ENCODE results near the gene KIF16B.

The KIF16B gene

DNA sequence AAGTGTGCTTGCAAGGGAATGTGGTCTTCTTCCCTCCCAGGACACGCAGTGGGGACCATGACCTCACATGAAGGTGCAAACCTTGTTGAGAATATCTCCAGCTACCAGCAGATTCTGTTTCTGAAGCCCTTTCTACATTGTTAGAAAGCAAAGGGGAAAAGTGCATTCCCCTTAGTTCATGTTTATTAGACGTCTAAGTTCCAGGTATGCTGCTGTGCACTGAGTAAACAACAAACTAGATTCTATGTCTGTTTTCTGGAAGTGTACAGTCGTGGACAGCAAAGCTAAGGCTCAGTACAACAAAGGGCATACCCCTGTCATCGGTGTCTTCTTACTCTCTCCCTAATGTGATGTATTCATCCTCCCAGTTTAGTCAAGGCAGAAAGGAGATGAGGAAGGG lies 178.5 kb downstream of the KIF16B start:
- DNase-seq (ENCODE audit: low read depth) = no peak

DNA sequence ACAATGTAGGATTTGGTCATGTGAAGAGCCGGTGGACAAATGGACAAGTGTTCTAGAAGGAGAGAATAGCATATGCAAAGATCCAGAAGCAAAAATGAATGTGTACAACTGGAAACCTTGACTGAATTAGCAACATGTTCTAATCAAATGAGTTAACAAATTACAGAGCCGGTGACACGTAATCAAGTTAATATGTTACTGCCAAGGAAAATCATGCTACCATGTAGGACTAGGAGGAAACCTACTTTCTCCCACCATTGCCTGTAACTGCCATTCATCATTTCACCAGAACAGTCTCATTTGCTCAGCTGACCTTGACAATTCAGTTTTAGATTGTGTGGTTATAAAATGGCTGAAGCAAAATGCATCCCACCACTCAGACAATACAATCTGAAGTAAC lies 179.4 kb downstream of the KIF16B start:
- DNase-seq (ENCODE audit: low read depth) = no peak

DNA sequence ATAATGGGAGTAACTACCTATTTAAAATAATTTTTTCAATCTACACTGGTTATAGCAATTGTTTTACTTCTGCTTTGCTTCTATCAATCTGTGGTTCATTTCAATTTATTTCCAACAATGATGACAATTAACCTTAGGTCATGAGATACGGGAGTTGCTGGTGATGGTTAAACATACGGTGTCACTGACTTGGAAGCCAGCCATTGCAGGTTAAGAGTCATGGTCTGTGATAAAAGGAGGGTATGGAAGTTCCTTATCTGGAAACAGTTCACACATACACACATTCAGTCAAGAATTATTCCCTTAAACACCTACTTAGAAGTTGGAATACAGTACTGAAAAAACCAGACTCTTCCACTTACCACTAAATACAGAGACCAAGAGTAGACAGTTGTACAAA lies 180.0 kb downstream of the KIF16B start:
- DNase-seq (ENCODE audit: low read depth) = no peak

GRCh38 chr20:16392346-16392745 lies 180.9 kb downstream of the KIF16B start:
- no peak for DNase-seq (ENCODE audit: low read depth)

GRCh38 chr20:16390991-16391390 lies 182.3 kb downstream of the KIF16B start:
- DNase-seq (ENCODE audit: low read depth) = no peak

- no peak for DNase-seq (ENCODE audit: low read depth)
Observed at GRCh38 chr20:16388731-16389130, 184.5 kb downstream of the KIF16B start.

DNA sequence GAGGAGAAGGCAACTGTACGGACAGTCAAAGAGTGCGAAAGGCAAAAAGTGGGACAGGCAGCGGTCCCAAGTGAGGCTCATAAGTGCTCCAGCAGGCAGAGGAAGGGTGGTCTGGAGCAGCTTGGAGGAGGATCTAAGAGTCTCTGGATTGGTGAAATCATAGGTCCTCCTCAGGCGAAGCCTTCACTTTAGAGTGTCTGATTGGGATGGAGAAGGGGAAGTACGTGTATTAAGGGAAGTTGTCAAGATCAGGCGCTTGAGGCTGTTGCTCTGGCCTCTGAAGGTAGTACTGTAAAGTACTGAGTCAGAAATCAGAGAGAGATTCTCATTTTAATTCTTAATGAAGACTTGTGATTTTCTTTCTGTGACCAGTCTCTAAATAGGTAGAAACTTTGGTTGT lies 185.6 kb downstream of the KIF16B start:
- no peak for DNase-seq (ENCODE audit: low read depth)

- DNase-seq (ENCODE audit: low read depth) = no peak
Observed at GRCh38 chr20:16385891-16386290, 187.4 kb downstream of the KIF16B start.

DNA sequence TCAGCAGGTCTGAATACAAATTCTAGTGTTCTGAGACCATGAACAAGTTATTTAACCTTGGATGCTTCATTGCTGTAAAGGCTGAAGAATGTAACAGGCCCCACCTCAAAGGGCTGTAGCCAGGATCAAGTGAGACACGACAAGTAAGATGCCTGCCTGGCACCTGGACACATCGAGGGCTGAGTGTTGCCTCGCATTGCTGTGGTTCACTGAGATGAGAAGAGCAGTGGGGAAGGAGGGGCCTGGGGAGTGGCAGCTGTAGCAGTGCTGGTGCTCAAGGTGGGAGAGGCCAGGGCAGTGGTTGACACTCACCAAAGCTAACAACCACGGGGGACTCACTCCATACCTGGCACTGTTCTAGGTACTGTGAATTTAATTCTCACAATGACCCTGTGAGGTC lies 187.8 kb downstream of the KIF16B start:
- no peak for DNase-seq (ENCODE audit: low read depth)

DNA sequence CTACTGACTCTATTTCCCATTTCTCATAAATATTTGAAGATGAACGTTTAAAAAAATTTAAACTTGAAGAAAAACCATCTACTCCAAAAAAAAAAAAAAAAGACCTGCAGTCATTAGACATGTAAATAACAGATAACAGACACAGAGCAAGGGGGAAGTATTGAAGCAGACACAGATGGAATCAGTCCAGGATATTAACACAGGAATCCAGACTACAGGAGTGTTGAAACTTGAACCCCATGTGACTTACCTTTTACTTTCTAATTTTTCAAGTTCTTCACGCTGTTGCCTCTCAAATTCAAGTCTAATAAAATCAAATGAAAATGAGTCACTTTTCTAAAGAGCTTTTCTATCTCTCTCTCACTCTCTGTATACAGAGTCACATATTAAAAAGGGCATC lies 191.8 kb downstream of the KIF16B start:
- no peak for DNase-seq (ENCODE audit: low read depth)

GRCh38 chr20:16378712-16379370 lies 194.4 kb downstream of the KIF16B start:
- no peak for DNase-seq (ENCODE audit: low read depth)

- DNase-seq (ENCODE audit: low read depth) = no peak
Observed at GRCh38 chr20:16378122-16378521, 195.1 kb downstream of the KIF16B start.

DNA sequence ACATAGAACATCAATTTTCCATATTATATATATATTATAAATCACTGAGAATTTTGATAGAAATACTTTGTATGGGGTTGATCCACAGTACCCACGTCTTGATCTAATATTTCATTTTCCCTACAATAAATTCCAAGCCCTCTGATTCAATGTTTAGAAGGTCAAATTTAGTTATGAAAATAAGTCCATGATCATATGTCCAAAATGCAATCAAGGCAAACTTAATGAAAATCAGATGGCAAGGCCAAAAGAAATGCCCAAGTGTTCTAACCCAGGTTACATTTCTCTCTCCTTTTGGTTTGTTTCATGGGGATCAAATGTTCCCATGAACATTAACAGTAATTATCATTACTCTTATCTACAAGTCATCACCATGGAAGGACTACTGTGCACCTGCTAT lies 203.8 kb downstream of the KIF16B start:
- no peak for DNase-seq (ENCODE audit: low read depth)

GRCh38 chr20:16368645-16369292 lies 204.5 kb downstream of the KIF16B start:
- DNase-seq (ENCODE audit: low read depth) = no peak

DNA sequence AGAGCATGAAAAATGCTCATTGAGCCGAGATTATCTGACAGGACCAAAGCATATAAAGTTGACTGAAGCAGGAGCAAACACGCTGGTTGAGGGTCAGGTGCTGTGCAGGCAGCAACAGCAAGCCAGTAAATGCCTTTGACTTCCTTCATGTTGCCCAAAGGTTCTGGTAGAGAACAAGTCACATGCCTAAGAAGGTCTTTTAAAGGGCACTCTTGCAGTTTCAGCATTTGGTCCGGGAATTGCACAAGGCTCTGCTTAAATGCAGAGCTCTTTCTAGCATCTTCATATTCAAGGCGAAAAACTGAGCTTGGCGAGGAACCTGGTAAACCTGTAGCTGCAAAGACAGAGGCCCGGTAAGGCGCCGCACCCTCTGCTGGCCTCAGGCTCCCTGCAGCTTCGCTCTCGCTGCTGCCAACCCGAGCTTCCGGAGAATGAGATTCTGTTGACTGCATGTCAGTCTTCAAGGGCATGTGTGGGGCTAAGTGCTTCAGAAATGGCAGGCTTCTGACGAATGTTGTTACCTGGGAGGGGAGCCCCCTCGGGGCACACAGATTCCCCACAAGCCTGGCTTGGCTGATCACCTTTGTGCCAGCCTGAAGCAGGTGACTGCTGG lies 205.2 kb downstream of the KIF16B start:
- DNase-seq (ENCODE audit: low read depth) = no peak

- DNase-seq (ENCODE audit: low read depth) = no peak
Observed at GRCh38 chr20:16366529-16366928, 206.7 kb downstream of the KIF16B start.

DNA sequence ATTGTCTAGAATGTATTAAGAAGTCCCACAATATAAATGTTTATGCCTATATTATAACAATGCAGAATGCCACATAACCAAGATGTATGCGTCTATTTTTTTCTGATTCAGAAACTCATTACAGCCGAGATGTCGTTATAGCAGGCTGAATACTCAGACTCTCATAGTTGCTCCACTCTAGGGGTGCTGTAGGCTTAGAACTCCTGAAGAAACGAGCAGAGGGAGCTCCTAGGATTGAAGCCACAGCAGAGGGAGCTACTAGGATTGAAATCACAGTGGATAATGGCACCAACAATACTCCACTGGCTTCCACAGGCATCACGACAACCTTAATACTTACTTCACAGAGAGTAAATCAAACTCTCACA lies 208.9 kb downstream of the KIF16B start:
- no peak for DNase-seq (ENCODE audit: low read depth)

- no peak for DNase-seq (ENCODE audit: low read depth)
Observed at GRCh38 chr20:16363506-16364319, 209.5 kb downstream of the KIF16B start.

GRCh38 chr20:16362642-16363041 lies 210.6 kb downstream of the KIF16B start:
- no peak for DNase-seq (ENCODE audit: low read depth)

DNA sequence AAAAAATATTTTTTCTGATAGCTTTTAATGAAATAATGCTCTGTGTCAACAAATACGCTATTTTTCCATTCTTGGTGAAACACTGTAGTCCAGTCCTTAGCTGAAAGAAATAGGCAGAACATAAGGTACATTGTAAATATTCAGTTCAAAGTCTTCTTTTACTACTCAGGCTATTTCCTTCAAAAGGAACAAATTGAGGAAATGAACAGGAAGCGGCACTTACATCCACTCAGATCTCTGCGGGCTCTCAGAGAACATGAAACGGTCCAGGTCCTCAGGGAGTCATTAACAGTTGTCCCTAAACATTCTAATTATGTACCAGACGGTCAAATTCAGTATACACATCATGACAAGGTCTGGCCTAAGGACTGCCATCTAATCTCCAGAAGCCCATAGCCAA lies 212.6 kb downstream of the KIF16B start:
- DNase-seq (ENCODE audit: low read depth) = no peak

DNA sequence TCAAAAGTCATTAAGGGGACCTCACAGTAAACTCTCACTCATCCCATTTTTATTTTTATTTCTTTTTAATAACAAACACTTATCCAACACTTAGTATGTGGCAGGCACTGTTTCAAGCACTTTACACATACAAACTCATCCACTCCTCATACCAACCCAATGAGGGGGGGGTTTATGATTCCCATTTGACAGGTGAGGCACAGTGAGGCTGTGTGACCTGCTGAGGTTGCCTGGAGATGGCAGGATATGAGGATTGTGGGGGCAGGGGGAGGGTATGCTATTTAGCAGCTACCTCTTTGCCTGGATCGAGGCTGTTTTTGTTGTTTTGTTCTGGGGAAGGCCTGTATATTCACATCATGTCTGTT lies 219.8 kb downstream of the KIF16B start:
- DNase-seq (ENCODE audit: low read depth) = no peak

- DNase-seq (ENCODE audit: low read depth) = no peak
Observed at GRCh38 chr20:16352751-16353416, 220.4 kb downstream of the KIF16B start.
